Measurements from ENCODE around the gene HOMEZ. TPM values are rescaled to one million over a fixed set of nuclear protein-coding genes. Genes with fewer than 3 reads are reported as not detected.
"Not testable (repeated sequence)": the region's sequence is repeated elsewhere in the genome, so short reads cannot be mapped to it uniquely, and the experiment has no call there.

HOMEZ gene
- total RNA-seq, 5 donors from 2014 or later (not counting 1 experiment from before 2014, with no cell fraction given): 6.2 to 17.5 (median 15.1) TPM

DNA sequence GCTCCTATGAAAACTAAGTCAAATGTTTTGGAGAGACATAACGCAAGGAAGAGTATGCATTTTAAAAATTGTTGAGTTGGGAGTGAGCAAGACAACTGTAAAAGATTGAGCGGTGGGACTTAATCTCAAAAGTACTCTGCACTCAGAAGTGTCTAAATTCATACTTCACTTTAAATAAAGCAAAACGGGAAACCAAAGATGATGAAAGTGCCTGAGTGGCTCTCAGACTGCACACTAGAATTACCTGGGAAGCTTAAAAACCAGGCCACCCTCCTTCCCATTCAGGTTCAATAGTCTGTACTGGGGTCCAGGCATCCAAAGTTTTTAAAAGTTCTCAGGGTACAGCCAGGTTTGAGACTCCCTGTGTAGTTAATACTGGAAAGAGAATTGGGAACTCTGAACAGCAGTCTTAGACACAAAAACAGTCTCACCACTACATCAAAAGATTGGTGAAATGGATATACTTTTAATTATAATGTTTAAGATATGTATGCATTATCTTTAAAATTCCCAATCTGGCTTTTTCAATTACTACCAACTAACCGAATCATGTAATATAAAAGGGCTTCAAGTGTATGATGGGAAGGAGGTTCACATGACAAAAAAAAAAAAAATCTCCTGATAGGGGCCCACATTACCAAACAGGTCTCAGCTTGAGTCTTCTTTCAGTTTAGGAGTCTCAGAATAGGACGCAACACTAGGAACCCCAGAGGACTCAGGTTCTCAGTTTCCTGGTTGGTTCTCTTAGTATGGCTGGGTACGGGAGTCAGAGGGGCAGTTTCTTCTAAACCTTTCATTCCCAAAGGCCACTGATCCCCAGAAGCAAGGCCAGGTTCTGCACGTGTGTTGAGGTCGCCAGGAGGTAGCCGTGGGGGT lies 1.0 kb downstream of the HOMEZ start:
- Mint-ChIP-seq H3K4me1 (peaks cover 30 to 37% (median 31%) of the 10 kb centered on the region in 3 donors), H3K4me3 (peak overlapping the region; percentile 94 to 97 (median 96)), H3K27me3 (no peaks in the 10 kb centered on the region), H3K27ac (peak overlapping the region; percentile 89 to 91), H3K36me3 (no peaks in the 10 kb centered on the region), H3K9me3 (no peaks in the 10 kb centered on the region)
- ChIA-PET POLR2A (interaction anchor here in 1 of 2 donors (0.5 to 0.7 kb wide), 2 partner anchors 37 to 48 kb away, joined by 3 to 4 read pairs; no protein-coding TSS in a partner anchor), CTCF (interaction anchor here (0.6 to 0.8 kb wide), 3 partner anchors 15 to 1425 kb away, joined by 3 to 6 read pairs (median 4); no protein-coding TSS in a partner anchor)
- 0% methylated on average over 1 of the region's 9 CpGs for WGBS (ENCODE audit: insufficient coverage)
- Histone ChIP-seq H3K27ac (ENCODE audit: low read length) (peak overlapping the region; percentile 67), H3K36me3 (ENCODE audit: control insufficient read depth in 2 of 2, extremely low read depth in 1 of 2, insufficient read depth in 1 of 2, low read length in 1 of 2) (no peaks in the 10 kb centered on the region), H3K9me3 (no peaks in the 10 kb centered on the region), H3K27me3 (replicated peaks in 1 of 2; ENCODE audit: control insufficient read depth in 2 of 2, extremely low read depth in 1 of 2, insufficient read depth in 2 of 2, low read length in 1 of 2) (no peaks in the 10 kb centered on the region), H3K4me3 (ENCODE audit: control insufficient read depth in 1 of 2, extremely low read depth in 1 of 2, low read length in 1 of 2) (peak overlapping the region; percentile 61 to 83), H3K4me1 (ENCODE audit: control insufficient read depth in 1 of 2, extremely low read depth in 1 of 2, insufficient read depth in 2 of 2, low read length in 2 of 2) (peaks cover 9 to 14% of the 10 kb centered on the region in 2 experiments)
- ATAC-seq (replicated peaks in 1 of 4) (no peak), DNase-seq (peak in 2 of 35 experiments; percentile 9 to 48)

GRCh38 chr14:23281247-23281646 lies 4.7 kb downstream of the HOMEZ start:
- ChIA-PET CTCF (interaction anchor here in 1 of 2 donors (1.2 kb wide), 1 partner anchor 41 kb away, joined by 4 read pairs; no protein-coding TSS in a partner anchor), POLR2A (no interaction called here)
- Mint-ChIP-seq H3K9me3 (no peaks in the 10 kb centered on the region), H3K27me3 (no peaks in the 10 kb centered on the region), H3K36me3 (peaks cover 3% of the 10 kb centered on the region), H3K4me3 (no peak overlapping the region), H3K27ac (no peak overlapping the region), H3K4me1 (peaks cover 22 to 29% (median 22%) of the 10 kb centered on the region in 3 donors)
- DNase-seq (no peak), ATAC-seq (replicated peaks in 1 of 4) (no peak)
- peaks cover 3 to 5% of the 10 kb centered on the region in 2 experiments for H3K4me1 ChIP-seq (ENCODE audit: control insufficient read depth in 1 of 2, extremely low read depth in 1 of 2, insufficient read depth in 2 of 2, low read length in 2 of 2)
- H3K4me3 ChIP-seq (ENCODE audit: control insufficient read depth in 1 of 2, extremely low read depth in 1 of 2, low read length in 1 of 2): no peak overlapping the region
- H3K9me3 ChIP-seq: no peaks in the 10 kb centered on the region
- no peak overlapping the region for H3K27ac ChIP-seq (ENCODE audit: low read length)
- no peaks in the 10 kb centered on the region for H3K27me3 ChIP-seq (replicated peaks in 1 of 2; ENCODE audit: control insufficient read depth in 2 of 2, extremely low read depth in 1 of 2, insufficient read depth in 2 of 2, low read length in 1 of 2)
- 100% methylated on average over 1 of the region's 6 CpGs for WGBS (ENCODE audit: insufficient coverage)
- H3K36me3 ChIP-seq (ENCODE audit: control insufficient read depth in 2 of 2, extremely low read depth in 1 of 2, insufficient read depth in 1 of 2, low read length in 1 of 2): peaks cover 6 to 7% of the 10 kb centered on the region in 2 donors

DNA sequence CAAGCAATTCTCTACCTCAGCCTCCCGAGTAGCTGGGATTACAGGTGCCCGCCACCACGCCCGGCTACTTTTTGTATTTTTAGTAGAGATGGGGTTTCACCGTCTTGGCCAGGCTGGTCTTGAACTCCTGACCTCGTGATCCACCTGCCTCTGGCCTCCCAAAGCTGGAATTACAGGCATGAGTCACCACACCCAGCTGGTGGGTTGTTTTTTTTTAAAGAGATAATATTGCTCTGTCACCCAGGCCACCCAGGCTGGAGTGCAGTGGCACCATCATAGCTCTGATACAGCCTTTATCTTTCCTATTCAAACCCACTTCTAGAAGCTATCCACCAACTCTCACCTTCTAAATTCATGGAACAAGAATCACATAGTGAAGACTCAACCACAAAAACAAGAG lies 8.0 kb downstream of the HOMEZ start:
- H3K27ac ChIP-seq (ENCODE audit: low read length); H3K27me3 ChIP-seq (replicated peaks in 1 of 2; ENCODE audit: control insufficient read depth in 2 of 2, extremely low read depth in 1 of 2, insufficient read depth in 2 of 2, low read length in 1 of 2); H3K4me1 ChIP-seq (ENCODE audit: control insufficient read depth in 1 of 2, extremely low read depth in 1 of 2, insufficient read depth in 2 of 2, low read length in 2 of 2); POLR2A ChIA-PET; H3K9me3 ChIP-seq; H3K4me1 Mint-ChIP-seq; CTCF ChIA-PET; H3K9me3 Mint-ChIP-seq; H3K4me3 Mint-ChIP-seq; ATAC-seq (replicated peaks in 1 of 4); H3K27ac Mint-ChIP-seq; DNase-seq; H3K4me3 ChIP-seq (ENCODE audit: control insufficient read depth in 1 of 2, extremely low read depth in 1 of 2, low read length in 1 of 2); H3K27me3 Mint-ChIP-seq: not testable (repeated sequence)
- peaks cover 10% of the 10 kb centered on the region in 2 donors for H3K36me3 ChIP-seq (ENCODE audit: control insufficient read depth in 2 of 2, extremely low read depth in 1 of 2, insufficient read depth in 1 of 2, low read length in 1 of 2)
- peaks cover 16% of the 10 kb centered on the region for H3K36me3 Mint-ChIP-seq
- 100% methylated on average over 3 of the region's 6 CpGs for WGBS (ENCODE audit: insufficient coverage)

DNA sequence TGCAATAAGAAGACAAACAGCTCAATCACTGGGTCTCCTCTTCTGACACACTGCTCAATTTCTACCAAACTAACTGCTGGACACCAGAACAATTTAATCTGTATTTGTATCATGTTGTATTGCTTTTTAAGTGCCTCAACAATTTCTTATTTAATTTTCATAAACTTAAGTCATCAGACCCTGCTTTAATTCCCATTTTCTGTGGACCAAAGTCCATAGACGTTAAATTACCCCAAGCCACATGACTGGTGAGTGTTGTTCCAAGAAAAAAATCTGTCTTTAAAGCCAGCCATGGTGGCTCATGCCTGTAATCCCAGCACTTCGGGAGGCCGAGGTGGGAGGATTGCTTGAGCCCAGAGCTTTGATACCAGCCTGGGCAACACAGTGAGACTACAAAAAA lies 8.7 kb downstream of the HOMEZ start:
- Mint-ChIP-seq H3K27ac (no peak overlapping the region), H3K36me3 (peaks cover 16% of the 10 kb centered on the region), H3K27me3 (no peaks in the 10 kb centered on the region), H3K4me3 (no peak overlapping the region), H3K9me3 (no peaks in the 10 kb centered on the region), H3K4me1 (peaks cover 0 to 2% (median 1%) of the 10 kb centered on the region in 3 donors)
- ChIA-PET POLR2A (no interaction called here), CTCF (no interaction called here)
- no peaks in the 10 kb centered on the region for H3K27me3 ChIP-seq (replicated peaks in 1 of 2; ENCODE audit: control insufficient read depth in 2 of 2, extremely low read depth in 1 of 2, insufficient read depth in 2 of 2, low read length in 1 of 2)
- H3K4me3 ChIP-seq (ENCODE audit: control insufficient read depth in 1 of 2, extremely low read depth in 1 of 2, low read length in 1 of 2): no peak overlapping the region
- 93% methylated on average over 2 of the region's 3 CpGs for WGBS (ENCODE audit: insufficient coverage)
- H3K36me3 ChIP-seq (ENCODE audit: control insufficient read depth in 2 of 2, extremely low read depth in 1 of 2, insufficient read depth in 1 of 2, low read length in 1 of 2): peaks cover 10% of the 10 kb centered on the region in 2 donors
- ATAC-seq (replicated peaks in 1 of 4) (no peak), DNase-seq (no peak)
- H3K27ac ChIP-seq (ENCODE audit: low read length): no peak overlapping the region
- no peaks in the 10 kb centered on the region for H3K9me3 ChIP-seq
- no peaks in the 10 kb centered on the region for H3K4me1 ChIP-seq (ENCODE audit: control insufficient read depth in 1 of 2, extremely low read depth in 1 of 2, insufficient read depth in 2 of 2, low read length in 2 of 2)

DNA sequence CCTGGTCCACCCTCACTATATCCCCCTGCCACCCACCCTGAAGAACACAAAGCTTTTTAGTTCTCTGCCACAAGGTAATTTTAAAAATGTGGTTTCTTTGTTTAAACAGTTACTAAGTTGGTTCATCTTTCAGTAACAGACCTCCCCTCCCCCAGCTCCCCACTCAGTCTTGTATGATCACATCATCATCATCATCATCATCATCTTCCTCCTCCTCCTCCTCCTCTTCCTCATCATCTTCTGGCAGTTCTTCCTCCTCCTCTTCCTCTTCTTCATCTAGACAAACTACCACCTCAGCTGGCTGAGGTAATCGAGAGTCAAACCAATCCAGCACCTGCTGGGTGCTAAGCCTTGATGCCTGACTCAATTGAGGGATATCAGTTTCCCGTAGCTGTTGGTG lies 10.5 kb downstream of the HOMEZ start:
- H3K9me3 ChIP-seq: no peaks in the 10 kb centered on the region
- 94% methylated on average over 2 of the region's 2 CpGs for WGBS (ENCODE audit: insufficient coverage)
- no peak overlapping the region for H3K4me3 Mint-ChIP-seq
- no peak for DNase-seq
- POLR2A ChIA-PET: interaction anchor here in 1 of 2 donors (0.5 kb wide), 1 partner anchor 202 kb away, joined by 3 read pairs; no protein-coding TSS in a partner anchor
- peaks cover 16% of the 10 kb centered on the region for H3K36me3 Mint-ChIP-seq
- no peak overlapping the region for H3K27ac Mint-ChIP-seq
- ATAC-seq (replicated peaks in 1 of 4): no peak
- H3K27me3 ChIP-seq (replicated peaks in 1 of 2; ENCODE audit: control insufficient read depth in 2 of 2, extremely low read depth in 1 of 2, insufficient read depth in 2 of 2, low read length in 1 of 2): no peaks in the 10 kb centered on the region
- H3K9me3 Mint-ChIP-seq: no peaks in the 10 kb centered on the region
- CTCF ChIA-PET: no interaction called here
- peaks cover 0 to 1% (median 0%) of the 10 kb centered on the region in 3 donors for H3K4me1 Mint-ChIP-seq
- no peak overlapping the region for H3K27ac ChIP-seq (ENCODE audit: low read length)
- H3K4me1 ChIP-seq (ENCODE audit: control insufficient read depth in 1 of 2, extremely low read depth in 1 of 2, insufficient read depth in 2 of 2, low read length in 2 of 2): no peaks in the 10 kb centered on the region
- H3K36me3 ChIP-seq (ENCODE audit: control insufficient read depth in 2 of 2, extremely low read depth in 1 of 2, insufficient read depth in 1 of 2, low read length in 1 of 2): peaks cover 10% of the 10 kb centered on the region in 2 donors
- no peaks in the 10 kb centered on the region for H3K27me3 Mint-ChIP-seq
- no peak overlapping the region for H3K4me3 ChIP-seq (ENCODE audit: control insufficient read depth in 1 of 2, extremely low read depth in 1 of 2, low read length in 1 of 2)

DNA sequence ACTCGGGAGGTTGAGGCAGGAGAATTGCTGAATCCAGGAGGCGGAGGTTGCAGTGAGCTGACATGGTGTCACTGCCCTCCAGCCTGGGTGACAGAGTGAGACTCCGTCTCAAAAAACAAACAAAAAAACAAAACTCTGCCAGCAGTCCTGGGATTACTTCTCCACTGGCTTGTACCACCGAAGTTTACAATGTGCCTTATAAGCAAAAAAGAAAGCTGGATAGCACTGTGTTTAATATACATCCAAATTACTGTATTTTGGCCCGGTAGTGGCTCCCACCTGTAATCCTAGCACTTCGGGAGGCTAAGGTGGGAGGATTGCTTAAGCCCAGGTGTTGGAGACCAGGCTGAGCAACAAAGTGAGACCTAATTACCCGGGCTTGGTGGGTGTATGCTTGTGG lies 16.7 kb downstream of the HOMEZ start:
- H3K36me3 Mint-ChIP-seq: no peaks in the 10 kb centered on the region

More for the DNA sequence above, 16.7 kb downstream of the HOMEZ start:
- Histone ChIP-seq H3K27ac (ENCODE audit: low read length) (no peak overlapping the region), H3K36me3 (ENCODE audit: control insufficient read depth in 2 of 2, extremely low read depth in 1 of 2, insufficient read depth in 1 of 2, low read length in 1 of 2) (no peaks in the 10 kb centered on the region), H3K4me1 (ENCODE audit: control insufficient read depth in 1 of 2, extremely low read depth in 1 of 2, insufficient read depth in 2 of 2, low read length in 2 of 2) (no peaks in the 10 kb centered on the region), H3K27me3 (replicated peaks in 1 of 2; ENCODE audit: control insufficient read depth in 2 of 2, extremely low read depth in 1 of 2, insufficient read depth in 2 of 2, low read length in 1 of 2) (peaks cover 0 to 3% of the 10 kb centered on the region in 2 experiments), H3K9me3 (no peaks in the 10 kb centered on the region), H3K4me3 (ENCODE audit: control insufficient read depth in 1 of 2, extremely low read depth in 1 of 2, low read length in 1 of 2) (no peak overlapping the region)
- ATAC-seq (replicated peaks in 1 of 4): no peak
- peaks cover 3 to 15% of the 10 kb centered on the region in 2 donors for H3K27me3 Mint-ChIP-seq
- no peak for DNase-seq
- no peak overlapping the region for H3K27ac Mint-ChIP-seq
- no peaks in the 10 kb centered on the region for H3K4me1 Mint-ChIP-seq
- H3K4me3 Mint-ChIP-seq: no peak overlapping the region
- POLR2A ChIA-PET: interaction anchor here in 1 of 2 donors (0.5 kb wide), 1 partner anchor 51 kb away, joined by 4 read pairs; no protein-coding TSS in a partner anchor
- CTCF ChIA-PET: interaction anchor here in 1 of 2 donors (0.6 kb wide), 1 partner anchor 93 kb away, joined by 3 read pairs; no protein-coding TSS in a partner anchor
- WGBS (ENCODE audit: insufficient coverage): 96% methylated on average over 3 of the region's 7 CpGs
- H3K9me3 Mint-ChIP-seq: no peaks in the 10 kb centered on the region

Measured in T-cell (primary cell).